NCI-H82 (cell line): ENCODE measurements around the gene LIN7A.

Source experiments
- DNase-seq: peaks from one replicate; lab custom pipeline; 2025; lab: John Stamatoyannopoulos, UW

Gene LIN7A

DNA sequence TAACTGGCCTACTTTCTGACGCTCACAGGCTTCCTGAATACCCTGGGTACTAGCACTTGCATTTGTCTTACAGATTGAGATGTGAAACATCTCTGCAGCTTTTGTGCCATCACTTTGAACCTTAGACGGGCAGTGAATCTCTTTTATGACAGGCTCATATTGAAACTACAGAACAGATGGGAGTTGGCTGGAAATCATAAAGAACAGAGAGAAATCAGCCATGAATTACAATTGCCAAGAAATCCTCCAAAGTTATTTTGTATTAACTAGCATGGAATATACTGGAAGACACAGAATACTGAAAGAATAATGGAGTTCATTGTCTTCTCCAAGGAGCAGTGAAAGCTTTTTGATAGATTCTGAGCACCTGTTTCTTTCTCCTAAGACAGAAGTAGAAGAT lies 188.3 kb downstream of the LIN7A start:
- no peak for DNase-seq

GRCh38 chr12:80747800-80748199 lies 189.9 kb downstream of the LIN7A start:
- DNase-seq, result no peak

GRCh38 chr12:80745851-80746505 lies 191.8 kb downstream of the LIN7A start:
- DNase-seq, result peak; percentile 57
